ENCODE measurements around the gene DHX36. TPM values are rescaled to one million over a fixed set of nuclear protein-coding genes. Genes with fewer than 3 reads are reported as not detected.

Gene DHX36
- total RNA-seq, result 21.3 and 27.8 TPM in 2 replicates

GRCh38 chr3:154323891-154324738 lies at the start of gene DHX36:
TSS of gene DHX36 (minus strand) at chr3:154324487. CDS start at chr3:154324416, 71 bp downstream.
- peak; percentile 88 to 91 for DNase-seq (ENCODE audit: low read depth in 2 of 2)

GRCh38 chr3:154367221-154367620 lies 42.9 kb upstream of the DHX36 start:
- DNase-seq (ENCODE audit: low read depth in 2 of 2), result no peak

GRCh38 chr3:154364849-154365248 lies 40.6 kb upstream of the DHX36 start:
- DNase-seq (ENCODE audit: low read depth in 2 of 2), result no peak

GRCh38 chr3:154361099-154361498 lies 36.8 kb upstream of the DHX36 start:
- DNase-seq (ENCODE audit: low read depth in 2 of 2), result no peak

- no peak for DNase-seq (ENCODE audit: low read depth in 2 of 2)
Measured at GRCh38 chr3:154356009-154356408, 31.7 kb upstream of the DHX36 start.

- DNase-seq (ENCODE audit: low read depth in 2 of 2), result no peak
Measured at GRCh38 chr3:154349223-154349622, 24.9 kb upstream of the DHX36 start.

GRCh38 chr3:154345422-154346122 lies 21.3 kb upstream of the DHX36 start:
- DNase-seq (ENCODE audit: low read depth in 2 of 2), result no peak

- no peak for DNase-seq (ENCODE audit: low read depth in 2 of 2)
Measured at GRCh38 chr3:154338570-154338969, 14.3 kb upstream of the DHX36 start.

- no peak for DNase-seq (ENCODE audit: low read depth in 2 of 2)
Measured at GRCh38 chr3:154338008-154338407, 13.7 kb upstream of the DHX36 start.

- DNase-seq (ENCODE audit: low read depth in 2 of 2), result peak; percentile 26 to 54
Measured at GRCh38 chr3:154334973-154335420, 10.7 kb upstream of the DHX36 start.

GRCh38 chr3:154327871-154328270 lies 3.6 kb upstream of the DHX36 start:
- DNase-seq (ENCODE audit: low read depth in 2 of 2), result no peak

GRCh38 chr3:154324919-154325318 lies 632 bp upstream of the DHX36 start:
- DNase-seq (ENCODE audit: low read depth in 2 of 2), result no peak

- DNase-seq (ENCODE audit: low read depth in 2 of 2), result no peak
Measured at GRCh38 chr3:154316974-154317767, 7.1 kb downstream of the DHX36 start.

GRCh38 chr3:154314152-154314551 lies 10.1 kb downstream of the DHX36 start:
- DNase-seq (ENCODE audit: low read depth in 2 of 2), result no peak

- DNase-seq (ENCODE audit: low read depth in 2 of 2), result peak in 1 of 2 donors; percentile 7
Measured at GRCh38 chr3:154310840-154311239, 13.4 kb downstream of the DHX36 start.

GRCh38 chr3:154307363-154307762 lies 16.9 kb downstream of the DHX36 start:
- no peak for DNase-seq (ENCODE audit: low read depth in 2 of 2)

GRCh38 chr3:154304936-154305335 lies 19.4 kb downstream of the DHX36 start:
- no peak for DNase-seq (ENCODE audit: low read depth in 2 of 2)

GRCh38 chr3:154304116-154304786 lies 20.0 kb downstream of the DHX36 start:
- DNase-seq (ENCODE audit: low read depth in 2 of 2), result no peak

GRCh38 chr3:154301561-154301960 lies 22.7 kb downstream of the DHX36 start:
- no peak for DNase-seq (ENCODE audit: low read depth in 2 of 2)

- DNase-seq (ENCODE audit: low read depth in 2 of 2), result no peak
Measured at GRCh38 chr3:154294016-154294415, 30.3 kb downstream of the DHX36 start.

- no peak for DNase-seq (ENCODE audit: low read depth in 2 of 2)
Measured at GRCh38 chr3:154290187-154290586, 34.1 kb downstream of the DHX36 start.
